ENCODE results near the gene GNB5.
A peak's percentile ranks its signal among the peaks of the same experiment; 100 is the strongest.

DNA sequence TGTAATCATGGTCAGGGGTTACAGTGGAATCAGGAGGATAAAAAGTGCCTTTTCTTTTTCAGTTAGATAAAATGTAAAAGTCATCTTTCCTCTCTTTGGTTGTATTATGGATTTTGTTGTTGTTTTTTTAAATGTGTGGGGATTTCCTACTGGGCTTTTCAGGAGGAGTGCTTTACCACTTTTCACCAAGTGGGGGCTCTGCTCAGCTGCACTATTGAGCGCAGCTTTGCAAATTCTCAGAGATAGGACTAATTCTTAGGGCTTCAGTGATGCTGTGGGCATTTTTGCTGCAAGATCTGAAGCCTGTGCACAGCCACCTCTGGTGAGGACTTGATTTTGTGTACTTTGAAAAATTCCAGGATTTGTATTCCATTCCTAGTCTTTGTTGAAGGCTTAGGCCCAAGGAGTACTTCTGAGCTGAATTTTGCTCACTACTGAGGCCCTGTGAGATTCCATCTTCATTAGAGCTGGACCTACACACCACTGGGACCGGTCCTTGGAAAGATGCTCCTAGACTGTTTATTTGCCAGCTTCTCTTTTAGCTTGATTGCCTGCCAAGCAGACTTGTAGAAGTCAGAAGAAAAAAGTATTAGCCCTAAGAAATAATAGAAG lies 7.5 kb downstream of the GNB5 start:
- TF ChIP-seq CTCF (IDR thresholded peaks at IDR 0.05; ENCODE audit: low read depth, low read length, poor library complexity, severe bottlenecking) (peak; percentile 74), EZH2phosphoT487 (IDR thresholded peaks at IDR 0.05; ENCODE audit: borderline replicate concordance, low read length) (no peak)
